Measurements from ENCODE around the gene LRRC3B. TPM values are rescaled to one million over a fixed set of nuclear protein-coding genes. Genes with fewer than 3 reads are reported as not detected.
"Not testable (repeated sequence)": the region's sequence is repeated elsewhere in the genome, so short reads cannot be mapped to it uniquely, and the experiment has no call there.

The LRRC3B gene
- polyA plus RNA-seq, 1 experiment, result not detected

DNA sequence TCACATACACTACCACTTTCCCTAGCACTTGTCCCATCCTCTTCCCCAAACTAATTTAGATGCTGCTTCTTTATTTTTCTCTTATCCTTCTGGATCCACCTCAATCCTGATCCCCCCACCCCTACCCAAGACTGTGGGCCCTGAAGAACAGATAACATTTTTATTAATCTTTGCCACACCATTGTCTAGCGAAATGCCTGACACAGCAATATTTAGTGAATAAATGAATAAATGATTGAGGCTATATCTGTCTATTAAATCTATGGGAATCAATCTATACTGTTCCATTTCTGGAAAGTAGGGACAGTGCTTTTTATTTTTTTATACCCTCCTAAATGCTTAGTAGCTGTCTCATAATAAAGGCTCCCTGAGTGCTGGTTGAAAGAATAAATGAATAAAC is 32.9 kb upstream of the LRRC3B start:
- Histone ChIP-seq H3K9me3 (ENCODE audit: control insufficient read depth, insufficient read depth, low read length) (no peaks in the 10 kb centered on the region; the same call in 1 of the 2 replicates), H3K27ac (ENCODE audit: low read depth, low read length) (no peak overlapping the region), H3K27me3 (ENCODE audit: control insufficient read depth, insufficient read depth, low read length) (no peaks in the 10 kb centered on the region), H3K4me3 (ENCODE audit: low read depth, low read length) (no peak overlapping the region)
- TF ChIP-seq, protein P1, sequence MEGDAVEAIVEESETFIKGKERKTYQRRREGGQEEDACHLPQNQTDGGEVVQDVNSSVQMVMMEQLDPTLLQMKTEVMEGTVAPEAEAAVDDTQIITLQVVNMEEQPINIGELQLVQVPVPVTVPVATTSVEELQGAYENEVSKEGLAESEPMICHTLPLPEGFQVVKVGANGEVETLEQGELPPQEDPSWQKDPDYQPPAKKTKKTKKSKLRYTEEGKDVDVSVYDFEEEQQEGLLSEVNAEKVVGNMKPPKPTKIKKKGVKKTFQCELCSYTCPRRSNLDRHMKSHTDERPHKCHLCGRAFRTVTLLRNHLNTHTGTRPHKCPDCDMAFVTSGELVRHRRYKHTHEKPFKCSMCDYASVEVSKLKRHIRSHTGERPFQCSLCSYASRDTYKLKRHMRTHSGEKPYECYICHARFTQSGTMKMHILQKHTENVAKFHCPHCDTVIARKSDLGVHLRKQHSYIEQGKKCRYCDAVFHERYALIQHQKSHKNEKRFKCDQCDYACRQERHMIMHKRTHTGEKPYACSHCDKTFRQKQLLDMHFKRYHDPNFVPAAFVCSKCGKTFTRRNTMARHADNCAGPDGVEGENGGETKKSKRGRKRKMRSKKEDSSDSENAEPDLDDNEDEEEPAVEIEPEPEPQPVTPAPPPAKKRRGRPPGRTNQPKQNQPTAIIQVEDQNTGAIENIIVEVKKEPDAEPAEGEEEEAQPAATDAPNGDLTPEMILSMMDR (IDR thresholded peaks at IDR 0.05; ENCODE audit: low read depth, low read length), result no peak
- CTCF ChIA-PET, result no interaction called here
- POLR2A ChIA-PET, result no interaction called here
- no peak for DNase-seq (ENCODE audit: low read depth, low spot score)

DNA sequence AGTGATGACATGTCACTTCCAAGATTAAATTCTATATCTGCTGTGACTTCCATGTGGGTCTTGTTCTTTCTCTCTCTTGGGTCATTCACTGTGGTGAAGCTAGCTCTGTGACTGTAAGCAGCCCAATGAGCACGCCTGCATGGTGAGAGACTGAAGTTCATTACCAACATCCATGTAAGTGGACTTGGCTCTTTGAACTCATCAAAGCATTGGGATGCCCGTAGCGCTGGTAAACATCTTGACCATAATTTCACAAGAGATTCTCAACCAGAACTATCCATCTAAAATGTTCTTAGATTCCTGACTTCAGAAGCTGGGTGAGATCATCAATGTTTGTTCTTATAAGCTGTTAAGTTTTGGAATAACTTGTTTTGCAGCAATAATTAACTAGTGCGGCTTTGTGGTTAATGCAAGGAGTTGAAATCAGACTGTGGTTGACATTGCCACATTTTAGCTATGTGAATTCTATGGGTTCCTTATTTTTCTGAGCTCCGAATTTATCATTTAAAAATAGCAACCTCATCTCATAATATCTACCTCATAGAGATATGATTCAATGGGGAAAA is 31.6 kb upstream of the LRRC3B start:
- Histone ChIP-seq H3K27me3 (ENCODE audit: control insufficient read depth, insufficient read depth, low read length) (no peaks in the 10 kb centered on the region), H3K27ac (ENCODE audit: low read depth, low read length) (no peak overlapping the region), H3K9me3 (ENCODE audit: control insufficient read depth, insufficient read depth, low read length) (no peaks in the 10 kb centered on the region; the same call in 1 of the 2 replicates), H3K4me3 (ENCODE audit: low read depth, low read length) (no peak overlapping the region)
- no peak for DNase-seq (ENCODE audit: low read depth, low spot score)
- ChIA-PET CTCF (no interaction called here), POLR2A (no interaction called here)
- TF ChIP-seq, protein P1 (IDR thresholded peaks at IDR 0.05; ENCODE audit: low read depth, low read length), result no peak

DNA sequence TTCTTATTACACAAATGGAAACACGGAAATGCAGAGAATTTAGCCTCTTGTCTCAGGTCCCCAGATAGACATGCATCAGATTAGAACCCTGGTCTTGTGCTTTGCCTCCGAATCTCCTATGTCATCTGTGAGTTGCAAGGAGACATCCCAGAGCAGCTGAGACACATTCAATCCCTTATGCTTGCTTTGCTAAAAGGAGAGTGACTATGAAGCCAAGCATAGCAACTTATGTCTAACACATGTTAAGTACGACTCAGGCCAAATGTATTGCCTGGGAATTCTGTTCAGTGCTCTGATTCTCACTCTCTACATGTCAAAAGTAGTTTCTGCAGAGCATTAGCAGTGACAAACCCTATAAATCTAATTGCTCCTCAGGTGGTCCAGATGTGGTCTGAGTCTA is 30.6 kb upstream of the LRRC3B start:
- Histone ChIP-seq H3K9me3 (ENCODE audit: control insufficient read depth, insufficient read depth, low read length) (peaks cover 3% of the 10 kb centered on the region; the same call in 1 of the 2 replicates), H3K4me3 (ENCODE audit: low read depth, low read length) (no peak overlapping the region), H3K27ac (ENCODE audit: low read depth, low read length) (no peak overlapping the region), H3K27me3 (ENCODE audit: control insufficient read depth, insufficient read depth, low read length) (no peaks in the 10 kb centered on the region)
- DNase-seq (ENCODE audit: low read depth, low spot score), result no peak
- TF ChIP-seq, protein P1 (IDR thresholded peaks at IDR 0.05; ENCODE audit: low read depth, low read length), result no peak
- ChIA-PET POLR2A (no interaction called here), CTCF (no interaction called here)

DNA sequence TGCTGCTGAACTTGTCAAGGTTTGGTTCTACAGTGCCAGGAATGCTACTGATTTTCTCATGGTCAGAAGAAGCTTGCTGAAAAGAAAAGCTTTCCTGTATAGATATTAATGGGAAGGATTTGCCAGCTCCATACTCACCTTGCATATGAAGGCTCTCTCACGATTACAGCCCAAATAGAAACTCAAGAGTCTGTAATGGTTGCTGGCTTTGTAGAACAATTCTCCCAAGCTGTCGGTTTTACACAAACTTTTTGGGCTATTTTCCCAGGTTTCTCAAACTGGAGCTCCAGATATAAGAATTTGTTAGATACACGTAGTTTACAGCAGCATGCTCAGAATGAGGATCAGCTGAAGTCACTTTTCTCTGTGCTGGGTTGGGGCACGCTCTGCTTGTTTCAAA is 30.1 kb upstream of the LRRC3B start:
- no peak overlapping the region for H3K4me3 ChIP-seq (ENCODE audit: low read depth, low read length)
- DNase-seq (ENCODE audit: low read depth, low spot score), result no peak
- H3K27ac ChIP-seq (ENCODE audit: low read depth, low read length), result no peak overlapping the region
- TF ChIP-seq, protein P1 (IDR thresholded peaks at IDR 0.05; ENCODE audit: low read depth, low read length), result no peak
- no peaks in the 10 kb centered on the region for H3K27me3 ChIP-seq (ENCODE audit: control insufficient read depth, insufficient read depth, low read length)
- H3K9me3 ChIP-seq (ENCODE audit: control insufficient read depth, insufficient read depth, low read length), result peaks cover 3% of the 10 kb centered on the region; the same call in 1 of the 2 replicates
- ChIA-PET CTCF (no interaction called here), POLR2A (no interaction called here)

DNA sequence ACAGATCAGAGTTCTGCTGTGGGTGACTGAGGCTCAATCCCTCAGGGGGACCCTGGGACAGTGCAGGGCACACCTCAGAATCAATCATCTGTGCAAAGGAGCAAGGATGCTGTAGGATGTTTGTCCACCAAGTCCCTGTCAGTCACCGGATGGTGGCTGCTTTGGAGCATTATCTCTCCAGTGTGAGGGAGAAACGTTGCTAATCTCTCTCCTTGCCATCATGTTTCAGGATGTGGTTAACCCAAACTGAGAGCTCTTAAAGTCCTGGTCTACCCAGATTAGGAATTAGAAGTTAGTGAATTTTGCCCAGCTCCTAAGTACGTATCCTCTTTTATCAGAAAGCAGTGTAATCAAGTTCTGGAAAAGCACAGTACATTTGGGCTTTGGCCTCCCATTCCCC is 26.2 kb upstream of the LRRC3B start:
- ChIA-PET CTCF (no interaction called here), POLR2A (no interaction called here)
- no peak overlapping the region for H3K27ac ChIP-seq (ENCODE audit: low read depth, low read length)
- TF ChIP-seq, protein P1 (IDR thresholded peaks at IDR 0.05; ENCODE audit: low read depth, low read length), result no peak
- peaks cover 3% of the 10 kb centered on the region; the same call in 1 of the 2 replicates for H3K9me3 ChIP-seq (ENCODE audit: control insufficient read depth, insufficient read depth, low read length)
- no peak overlapping the region for H3K4me3 ChIP-seq (ENCODE audit: low read depth, low read length)
- no peak for DNase-seq (ENCODE audit: low read depth, low spot score)
- H3K27me3 ChIP-seq (ENCODE audit: control insufficient read depth, insufficient read depth, low read length), result no peaks in the 10 kb centered on the region

DNA sequence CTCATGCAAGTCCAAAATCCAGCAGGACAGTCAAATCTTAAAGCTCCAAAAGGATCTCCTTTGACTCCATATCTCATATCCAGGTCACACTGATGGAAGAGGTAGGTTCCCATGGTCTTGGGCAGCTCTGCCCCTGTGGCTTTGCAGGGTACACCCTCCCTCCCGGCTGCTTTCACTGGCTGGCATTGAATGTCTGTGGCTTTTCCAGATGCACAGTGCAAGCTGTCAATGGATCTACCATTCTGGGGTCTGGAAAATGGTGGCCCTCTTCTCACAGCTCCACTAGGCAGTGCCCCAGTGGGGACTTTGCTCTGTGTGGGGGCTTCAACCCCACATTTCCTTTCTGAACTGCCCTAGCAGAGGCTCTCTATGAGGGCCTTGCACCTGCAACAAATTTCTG is 19.3 kb upstream of the LRRC3B start:
- H3K27me3 ChIP-seq (ENCODE audit: control insufficient read depth, insufficient read depth, low read length); H3K9me3 ChIP-seq (ENCODE audit: control insufficient read depth, insufficient read depth, low read length); H3K4me3 ChIP-seq (ENCODE audit: low read depth, low read length); POLR2A ChIA-PET; CTCF ChIA-PET; DNase-seq (ENCODE audit: low read depth, low spot score); H3K27ac ChIP-seq (ENCODE audit: low read depth, low read length): not testable (repeated sequence)

DNA sequence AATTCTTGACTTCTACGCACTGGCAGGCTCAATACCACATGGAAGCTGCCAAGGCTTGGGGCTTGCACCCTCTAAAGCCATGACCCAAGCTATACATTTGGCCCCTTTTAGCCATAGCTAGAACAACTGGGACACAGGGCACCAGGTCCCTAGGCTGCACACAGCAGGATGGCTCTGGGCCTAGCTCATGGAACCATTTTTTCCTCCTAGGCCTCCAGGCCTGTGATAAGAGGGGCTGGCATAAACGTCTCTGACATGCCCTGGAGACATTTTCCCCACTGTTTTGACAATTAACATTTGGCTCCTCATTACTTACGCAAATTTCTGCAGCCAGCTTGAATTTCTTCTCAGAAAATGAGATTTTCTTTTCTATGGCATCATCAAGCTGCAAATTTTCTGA is 18.8 kb upstream of the LRRC3B start:
- H3K27ac ChIP-seq (ENCODE audit: low read depth, low read length); H3K9me3 ChIP-seq (ENCODE audit: control insufficient read depth, insufficient read depth, low read length); POLR2A ChIA-PET; H3K27me3 ChIP-seq (ENCODE audit: control insufficient read depth, insufficient read depth, low read length); DNase-seq (ENCODE audit: low read depth, low spot score); H3K4me3 ChIP-seq (ENCODE audit: low read depth, low read length); CTCF ChIA-PET: not testable (repeated sequence)

All from AG04450 (cell line).